Activated T-helper 1 cell treated with anti-CD3 and anti-CD28 coated beads, Interleukin-12 subunit alpha, Interleukin-12 subunit beta, Interleukin-2, Interleukin-4 antibody, amounts not matched to agents 30 ng/mL and 10 ng/mL and 1 ng/mL, durations not matched to agents 14 hours and 24 hours and 36 hours (primary cell): ENCODE data around the gene IGSF23. TPM values are rescaled to one million over a fixed set of nuclear protein-coding genes. Genes with fewer than 3 reads are reported as not detected.
"Not testable (repeated sequence)": the region's sequence is repeated elsewhere in the genome, so short reads cannot be mapped to it uniquely, and the experiment has no call there.

Source experiments
- DNase-seq: peaks from one replicate; pipeline ENCODE4 v3.0.0; 2021; ENCODE audit warnings: low spot score
- H3K27ac Mint-ChIP-seq: one replicate; pipeline ENCODE4 v1.8.0; 2021; ENCODE audit warnings: mild to moderate bottlenecking, mixed read lengths
- H3K27me3 Mint-ChIP-seq: one replicate; pipeline ENCODE4 v1.8.0; 2022; ENCODE audit warnings: mild to moderate bottlenecking, moderate library complexity, mixed read lengths; ENCODE audit not compliant: insufficient read depth
- H3K36me3 Mint-ChIP-seq: one replicate; pipeline ENCODE4 v1.8.0; 2021; ENCODE audit warnings: low read depth, mixed read lengths
- H3K4me1 Mint-ChIP-seq: one replicate; pipeline ENCODE4 v1.8.0; 2021; ENCODE audit warnings: low read depth, mixed read lengths
- H3K4me3 Mint-ChIP-seq: one replicate; pipeline ENCODE4 v1.8.0; 2021; ENCODE audit warnings: mild to moderate bottlenecking, moderate library complexity, mixed read lengths
- H3K9me3 Mint-ChIP-seq: one replicate; pipeline ENCODE4 v1.8.0; 2021; ENCODE audit warnings: mixed read lengths
- intact Hi-C: fragments of 100-400 bp; cut with micrococcal nuclease; formaldehyde crosslinking; loops from one replicate; pipeline ENCODE4 v1.15.1; 2024
- total RNA-seq: library from RNA; stranded (reverse); gene quantifications from 2 replicates; pipeline ENCODE4 v1.2.3, GENCODE V29; 2022

Gene IGSF23
- total RNA-seq, 1 donor from 2014 or later = not detected

GRCh38 chr19:44607917-44608316, 5.4 kb upstream of the IGSF23 start:
- DNase-seq = no peak
- Mint-ChIP-seq H3K27ac (no peak overlapping the region), H3K36me3 (no peaks in the 10 kb centered on the region), H3K4me1 (no peaks in the 10 kb centered on the region), H3K4me3 (no peak overlapping the region), H3K27me3 (peaks cover 1% of the 10 kb centered on the region), H3K9me3 (peaks cover 12% of the 10 kb centered on the region)
- intact Hi-C loops = no loop called here

DNA sequence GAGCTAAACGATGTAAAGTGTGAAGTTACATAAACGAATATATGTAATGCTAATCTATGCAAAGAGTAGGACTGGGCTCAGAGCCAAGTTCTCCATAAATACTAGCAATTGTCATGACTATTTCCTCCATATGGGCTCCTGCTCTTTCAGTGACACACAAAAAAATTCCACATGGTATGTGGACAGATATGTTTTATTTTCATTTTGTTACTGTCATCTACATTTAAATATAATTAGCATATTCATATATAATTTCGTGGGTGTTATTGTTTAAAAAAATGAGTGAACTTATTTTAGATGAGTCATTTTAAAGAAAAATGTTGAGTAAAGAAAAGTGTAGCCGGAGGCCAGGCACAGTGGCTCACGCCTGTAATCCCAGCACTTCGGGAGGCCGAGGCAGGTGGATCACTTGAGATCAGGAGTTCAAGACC, 5.0 kb upstream of the IGSF23 start:
- no peak overlapping the region for H3K27ac Mint-ChIP-seq
- intact Hi-C loops = no loop called here
- no peak for DNase-seq
- peaks cover 1% of the 10 kb centered on the region for H3K27me3 Mint-ChIP-seq
- peaks cover 12% of the 10 kb centered on the region for H3K9me3 Mint-ChIP-seq
- no peaks in the 10 kb centered on the region for H3K4me1 Mint-ChIP-seq
- no peak overlapping the region for H3K4me3 Mint-ChIP-seq
- H3K36me3 Mint-ChIP-seq = no peaks in the 10 kb centered on the region

DNA sequence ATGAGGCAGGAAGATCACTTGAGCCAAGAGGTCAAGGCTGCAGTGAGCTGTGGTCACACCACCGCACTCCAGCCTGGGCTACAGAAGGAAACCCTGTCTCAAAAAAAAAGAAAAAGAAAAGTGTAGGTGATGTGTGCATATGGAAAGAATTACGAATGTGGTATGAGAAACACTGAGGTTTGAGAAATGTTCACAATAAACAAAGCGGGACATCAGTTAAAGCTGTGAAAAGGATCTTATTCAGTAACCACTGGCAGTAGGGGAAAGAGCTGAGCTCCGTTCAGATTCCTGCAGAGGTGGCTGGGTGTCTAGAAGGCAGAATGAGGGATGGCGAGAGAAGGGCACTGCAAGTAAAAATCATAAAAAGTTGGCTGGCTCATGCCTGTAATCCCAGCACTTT, 4.1 kb upstream of the IGSF23 start:
- Mint-ChIP-seq H3K36me3 (no peaks in the 10 kb centered on the region), H3K27ac (no peak overlapping the region), H3K4me3 (no peak overlapping the region), H3K27me3 (no peaks in the 10 kb centered on the region), H3K4me1 (no peaks in the 10 kb centered on the region), H3K9me3 (peaks cover 12% of the 10 kb centered on the region)
- intact Hi-C loops = no loop called here
- no peak for DNase-seq

DNA sequence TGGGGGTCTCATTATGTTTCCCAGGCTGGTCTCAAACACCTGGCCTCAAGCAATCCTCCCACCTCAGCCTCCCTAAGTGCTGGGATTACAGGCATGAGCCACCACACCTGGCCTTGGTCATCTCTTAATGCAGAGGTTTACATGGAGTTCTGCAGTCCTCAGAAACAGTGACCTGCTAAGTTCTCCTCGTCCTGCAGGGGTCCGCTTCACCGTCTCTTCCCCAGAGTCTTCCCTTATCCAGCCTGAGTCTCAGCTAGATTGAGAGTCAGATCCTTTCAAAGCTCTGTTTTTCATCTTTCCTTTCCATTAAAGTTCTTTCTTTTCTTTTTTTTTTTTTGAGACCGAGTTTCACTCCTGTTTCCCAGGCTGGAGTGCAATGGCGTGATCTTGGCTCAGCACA, 2.9 kb upstream of the IGSF23 start:
- H3K27ac Mint-ChIP-seq, intact Hi-C loops, DNase-seq, H3K27me3 Mint-ChIP-seq, H3K4me1 Mint-ChIP-seq, H3K4me3 Mint-ChIP-seq, H3K36me3 Mint-ChIP-seq: not testable (repeated sequence)
- peaks cover 12% of the 10 kb centered on the region for H3K9me3 Mint-ChIP-seq

GRCh38 chr19:44611812-44612295, 1.5 kb upstream of the IGSF23 start:
- H3K4me3 Mint-ChIP-seq = no peak overlapping the region

DNA sequence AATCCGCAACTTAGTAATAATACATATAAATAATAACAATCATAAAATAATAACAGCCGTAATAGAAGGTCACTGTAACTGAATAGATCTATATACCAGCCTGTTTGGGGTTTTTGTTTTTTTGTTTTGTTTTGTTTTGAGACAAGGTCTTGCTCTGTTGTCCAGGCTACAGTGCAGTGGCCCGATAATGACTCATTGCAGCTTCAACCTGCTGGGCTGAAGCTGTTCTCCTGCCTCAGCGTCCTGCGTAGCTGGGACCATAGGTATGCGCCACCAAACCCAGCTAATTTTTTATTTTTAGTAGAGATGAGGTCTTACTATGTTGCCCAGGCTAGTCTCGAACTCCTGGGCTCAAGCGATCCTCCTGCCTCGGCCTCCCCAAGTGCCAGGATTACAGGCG, 950 bp downstream of the IGSF23 start:
- Mint-ChIP-seq H3K27me3 (no peaks in the 10 kb centered on the region), H3K4me1 (no peaks in the 10 kb centered on the region), H3K36me3 (no peaks in the 10 kb centered on the region), H3K4me3 (no peak overlapping the region), H3K27ac (no peak overlapping the region), H3K9me3 (no peaks in the 10 kb centered on the region)
- DNase-seq = no peak
- intact Hi-C loops = no loop called here

More at GRCh38 chr19:44611812-44612295, 1.5 kb upstream of the IGSF23 start:
- H3K27me3 Mint-ChIP-seq = no peaks in the 10 kb centered on the region
- intact Hi-C loops = no loop called here
- no peak for DNase-seq
- H3K36me3 Mint-ChIP-seq = no peaks in the 10 kb centered on the region
- H3K27ac Mint-ChIP-seq = no peak overlapping the region
- peaks cover 11% of the 10 kb centered on the region for H3K9me3 Mint-ChIP-seq
- H3K4me1 Mint-ChIP-seq = no peaks in the 10 kb centered on the region

DNA sequence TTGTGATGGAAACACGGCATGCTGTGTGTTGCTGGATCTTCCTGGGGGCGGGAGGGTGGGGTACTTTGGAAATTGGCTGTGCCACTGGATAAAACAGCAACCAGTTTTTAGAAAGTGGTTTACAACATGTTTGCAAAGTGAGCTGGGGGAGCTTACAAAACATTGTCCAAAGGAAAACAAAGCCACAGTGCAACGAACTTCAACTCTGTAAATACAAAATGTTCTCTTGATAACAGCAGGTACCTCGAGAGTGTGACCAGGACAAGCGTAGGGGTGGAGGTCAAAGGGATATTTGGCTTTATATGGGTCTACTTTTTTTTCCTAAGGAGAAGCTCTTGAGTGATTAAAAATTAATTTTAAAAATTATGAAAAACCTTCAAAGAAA, 2.5 kb downstream of the IGSF23 start:
- Mint-ChIP-seq H3K27ac (no peak overlapping the region), H3K4me3 (no peak overlapping the region), H3K27me3 (no peaks in the 10 kb centered on the region), H3K4me1 (no peaks in the 10 kb centered on the region), H3K9me3 (no peaks in the 10 kb centered on the region), H3K36me3 (no peaks in the 10 kb centered on the region)
- no peak for DNase-seq
- intact Hi-C loops = no loop called here

DNA sequence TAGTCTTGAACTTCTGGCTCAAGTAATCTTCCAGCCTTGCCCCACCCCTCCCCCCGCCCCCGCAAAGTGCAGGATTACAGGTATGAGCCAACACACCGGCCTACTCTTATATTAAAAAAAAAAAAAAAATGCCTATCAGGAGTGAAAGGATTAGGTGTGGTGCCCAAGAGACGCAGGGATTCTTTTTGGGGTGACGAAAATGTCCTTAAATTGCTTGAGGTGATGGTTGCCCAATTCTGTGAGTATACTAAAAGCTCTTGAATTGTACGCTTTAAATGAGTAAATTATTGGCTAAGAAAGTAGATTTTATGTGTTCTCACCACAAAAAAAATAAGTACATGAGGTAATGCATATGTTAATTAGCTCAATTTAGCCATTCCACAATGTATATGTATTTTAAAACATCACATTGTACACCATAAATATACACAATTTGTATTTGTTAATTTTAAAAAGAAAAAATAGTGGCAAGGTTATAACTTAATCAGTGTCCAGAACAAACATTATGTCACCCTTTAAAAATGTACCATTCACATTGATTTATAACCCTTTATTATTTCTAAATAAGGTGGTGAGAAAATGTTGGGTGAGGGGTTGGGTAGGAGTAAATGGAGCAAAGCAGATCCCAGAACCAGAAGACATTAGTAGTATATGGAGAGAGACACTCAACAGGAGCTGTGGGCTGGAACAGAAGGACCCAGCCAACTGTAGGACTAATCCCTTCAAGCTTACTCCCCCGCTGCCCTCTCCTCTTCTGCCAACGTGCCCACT, 3.9 kb downstream of the IGSF23 start:
- DNase-seq = no peak
- Mint-ChIP-seq H3K4me3 (no peak overlapping the region), H3K9me3 (no peaks in the 10 kb centered on the region), H3K27me3 (no peaks in the 10 kb centered on the region), H3K27ac (no peak overlapping the region), H3K36me3 (no peaks in the 10 kb centered on the region), H3K4me1 (no peaks in the 10 kb centered on the region)
- intact Hi-C loops = no loop called here

DNA sequence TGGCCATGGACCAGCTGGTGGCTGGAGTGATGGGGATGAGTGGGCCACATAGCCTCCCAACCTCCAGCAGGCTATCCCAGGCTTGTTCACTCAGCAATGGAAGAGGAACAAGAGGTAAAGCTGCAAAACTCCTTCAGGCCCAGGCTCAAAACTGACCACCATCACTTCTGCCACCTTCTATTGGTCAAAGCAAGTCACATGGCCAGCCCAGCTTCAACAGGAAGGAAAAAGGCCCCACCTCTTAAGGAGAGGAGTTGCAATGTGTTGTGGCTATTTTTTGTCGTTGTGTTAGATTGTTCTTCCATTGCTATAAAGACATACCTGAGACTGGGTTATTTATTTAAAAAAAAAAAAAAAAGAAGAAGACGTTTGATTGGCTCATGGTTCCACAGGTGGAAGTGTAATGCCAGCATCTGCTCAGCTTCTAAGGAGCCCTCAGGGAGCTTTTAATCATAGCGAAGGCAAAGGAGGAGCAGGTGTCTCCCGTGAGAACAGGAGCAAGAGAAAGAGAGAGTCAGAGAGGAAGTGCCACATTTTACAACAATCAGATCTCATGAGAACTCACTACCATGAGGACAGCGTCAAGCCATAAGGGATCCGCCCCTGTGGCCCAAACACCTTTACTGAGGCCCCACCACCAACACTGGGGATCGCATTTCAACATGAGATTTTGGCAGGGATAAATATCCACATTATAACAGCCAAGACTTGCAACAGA, 5.4 kb downstream of the IGSF23 start:
- peaks cover 4% of the 10 kb centered on the region for H3K9me3 Mint-ChIP-seq
- no peak for DNase-seq
- H3K4me3 Mint-ChIP-seq = no peak overlapping the region
- H3K4me1 Mint-ChIP-seq = no peaks in the 10 kb centered on the region
- H3K27ac Mint-ChIP-seq = no peak overlapping the region
- H3K27me3 Mint-ChIP-seq = no peaks in the 10 kb centered on the region
- intact Hi-C loops = no loop called here
- no peaks in the 10 kb centered on the region for H3K36me3 Mint-ChIP-seq

DNA sequence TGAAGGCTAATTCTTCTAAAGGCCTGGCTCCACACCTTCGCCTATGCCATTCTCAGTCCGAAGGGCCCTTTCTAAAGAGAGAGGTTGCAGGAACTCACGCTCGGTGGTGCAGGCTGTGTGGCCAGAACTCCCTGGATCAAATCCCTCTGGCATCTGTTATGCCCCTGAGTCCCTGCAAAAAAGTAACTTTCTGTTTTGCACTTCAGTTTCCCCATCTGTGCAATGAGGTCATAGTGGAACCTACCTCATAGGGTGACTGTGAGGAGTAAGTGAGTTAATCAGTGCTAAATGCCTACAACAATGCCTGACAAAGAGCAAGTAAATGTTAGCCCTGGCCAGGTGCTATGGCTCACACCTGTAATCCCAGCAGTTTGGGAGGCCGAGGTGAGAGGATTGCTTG, 7.3 kb downstream of the IGSF23 start:
- no peak for DNase-seq
- intact Hi-C loops = no loop called here
- peaks cover 4% of the 10 kb centered on the region for H3K9me3 Mint-ChIP-seq

DNA sequence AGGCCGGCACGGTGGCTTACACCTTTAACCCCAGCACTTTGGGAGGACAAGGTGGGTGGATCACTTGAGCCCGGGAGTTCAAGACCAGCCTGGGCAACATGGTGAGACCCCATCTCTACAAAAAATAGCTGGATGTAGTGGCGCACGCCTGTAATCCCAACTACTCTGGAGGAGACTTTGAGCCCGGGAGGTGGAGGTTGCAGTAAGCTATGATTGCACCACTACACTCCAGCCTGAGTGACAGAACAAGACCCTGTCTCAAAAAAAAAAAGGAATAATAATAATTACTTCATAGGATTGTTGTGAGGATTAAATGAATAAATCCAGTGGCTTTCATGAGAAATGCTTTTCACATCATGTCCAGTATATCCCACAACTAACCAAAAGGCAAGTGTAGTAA, 8.0 kb downstream of the IGSF23 start:
- no peaks in the 10 kb centered on the region for H3K27me3 Mint-ChIP-seq
- H3K27ac Mint-ChIP-seq = no peak overlapping the region
- intact Hi-C loops = no loop called here
- peaks cover 4% of the 10 kb centered on the region for H3K9me3 Mint-ChIP-seq
- DNase-seq = no peak
- H3K4me1 Mint-ChIP-seq = no peaks in the 10 kb centered on the region
- H3K36me3 Mint-ChIP-seq = no peaks in the 10 kb centered on the region
- H3K4me3 Mint-ChIP-seq = no peak overlapping the region

More for the DNA sequence above, 7.3 kb downstream of the IGSF23 start:
- Mint-ChIP-seq H3K4me1 (no peaks in the 10 kb centered on the region), H3K36me3 (no peaks in the 10 kb centered on the region), H3K4me3 (no peak overlapping the region), H3K27me3 (no peaks in the 10 kb centered on the region), H3K27ac (no peak overlapping the region)

GRCh38 chr19:44623080-44623479, 9.7 kb downstream of the IGSF23 start:
- Mint-ChIP-seq H3K4me3 (no peak overlapping the region), H3K27me3 (no peaks in the 10 kb centered on the region), H3K9me3 (peaks cover 4% of the 10 kb centered on the region), H3K36me3 (no peaks in the 10 kb centered on the region), H3K27ac (no peak overlapping the region), H3K4me1 (no peaks in the 10 kb centered on the region)
- DNase-seq = no peak
- intact Hi-C loops = no loop called here

DNA sequence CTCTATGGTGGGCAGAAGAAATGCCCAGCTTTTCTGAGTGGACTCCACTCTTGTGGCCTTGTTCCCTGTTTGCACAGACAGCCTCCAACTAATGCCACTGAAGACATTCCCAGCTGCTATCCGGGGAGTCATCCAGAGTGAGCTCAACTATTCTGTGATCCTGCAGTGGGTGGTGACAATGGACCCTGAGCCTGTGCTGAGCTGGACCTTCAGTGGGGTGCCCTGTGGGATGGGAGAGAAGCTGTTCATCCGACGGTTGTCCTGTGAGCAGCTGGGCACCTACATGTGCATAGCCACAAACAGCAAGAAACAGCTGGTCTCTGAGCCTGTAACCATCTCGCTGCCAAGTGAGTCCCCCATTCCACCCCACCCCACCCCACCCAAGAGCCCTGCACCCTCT, 10.3 kb downstream of the IGSF23 start:
- Mint-ChIP-seq H3K4me1 (no peaks in the 10 kb centered on the region), H3K27me3 (no peaks in the 10 kb centered on the region), H3K9me3 (peaks cover 4% of the 10 kb centered on the region), H3K27ac (no peak overlapping the region), H3K36me3 (no peaks in the 10 kb centered on the region), H3K4me3 (no peak overlapping the region)
- intact Hi-C loops = no loop called here
- no peak for DNase-seq
